Mesenchymal stem cell (in vitro differentiated cells and primary cell): ENCODE results near the gene MLF2.

Source experiments
- DNase-seq: peaks from one replicate; pipeline ENCODE4 v3.0.0-alpha.2; 2013
- H2AFZ ChIP-seq: one replicate; pipeline ENCODE4 v1.6.1; 2013; ENCODE audit warnings: low read depth, mild to moderate bottlenecking, control low read depth, inconsistent platforms, low read length, moderate library complexity
- H2AK5ac ChIP-seq: 2 replicates; pipeline ENCODE4 v1.6.1; 2013; ENCODE audit warnings: low read length, moderate library complexity, mild to moderate bottlenecking, inconsistent platforms; ENCODE audit not compliant: severe bottlenecking
- H2BK120ac ChIP-seq: one replicate; pipeline ENCODE4 v1.6.1; 2013; ENCODE audit warnings: low read depth, mild to moderate bottlenecking, inconsistent platforms, low read length, moderate library complexity
- H2BK12ac ChIP-seq, 2 experiments: one replicate each; pipeline ENCODE4 v1.6.1; 2013; ENCODE audit warnings: inconsistent platforms in 2 of 2, low read length in 2 of 2, mild to moderate bottlenecking in 2 of 2, moderate library complexity in 2 of 2, control low read depth in 1 of 2
- H2BK15ac ChIP-seq: one replicate; pipeline ENCODE4 v1.6.1; 2013; ENCODE audit warnings: mild to moderate bottlenecking, low read depth, inconsistent platforms; ENCODE audit not compliant: poor library complexity, severe bottlenecking
- H2BK5ac ChIP-seq: 2 replicates; pipeline ENCODE4 v1.6.1; 2013; ENCODE audit warnings: low read depth, mild to moderate bottlenecking, low read length, control low read depth, inconsistent platforms; ENCODE audit not compliant: poor library complexity, severe bottlenecking
- H3K14ac ChIP-seq, 2 experiments: one replicate each; pipeline ENCODE4 v1.6.1; 2013; ENCODE audit warnings: inconsistent platforms in 2 of 2, low read length in 2 of 2, control low read depth in 1 of 2, mild to moderate bottlenecking in 1 of 2, moderate library complexity in 1 of 2
- H3K18ac ChIP-seq, 2 experiments: one replicate each; pipeline ENCODE4 v1.6.1; 2013; ENCODE audit warnings: inconsistent platforms in 2 of 2, low read length in 2 of 2, control low read depth in 1 of 2, low read depth in 1 of 2, mild to moderate bottlenecking in 1 of 2
- H3K23ac ChIP-seq, 2 experiments: one replicate each; pipeline ENCODE4 v1.6.1; 2013; ENCODE audit warnings: inconsistent platforms in 2 of 2, low read length in 2 of 2, mild to moderate bottlenecking in 2 of 2, moderate library complexity in 2 of 2, control low read depth in 1 of 2
- H3K27ac ChIP-seq: 2 replicates; pipeline ENCODE4 v1.5.1; 2013; ENCODE audit warnings: mild to moderate bottlenecking, moderate library complexity, low read length, control low read depth, inconsistent platforms; ENCODE audit not compliant: poor library complexity, severe bottlenecking
- H3K27me3 ChIP-seq, 2 experiments: 2 replicates each; pipeline versions ENCODE4 v1.6.1 to v1.7.0; 2013; ENCODE audit warnings: low read length in 2 of 2, mild to moderate bottlenecking in 2 of 2, moderate library complexity in 2 of 2, control low read depth in 1 of 2, inconsistent platforms in 1 of 2; ENCODE audit not compliant: control insufficient read depth in 1 of 2, insufficient read depth in 1 of 2
- H3K36me3 ChIP-seq, 2 experiments: 2 replicates each; pipeline versions ENCODE4 v1.6.1 to v1.7.0; 2013; ENCODE audit warnings: low read length in 2 of 2, control low read depth in 1 of 2, inconsistent platforms in 1 of 2, low read depth in 1 of 2, mild to moderate bottlenecking in 1 of 2; ENCODE audit not compliant: insufficient read depth in 2 of 2, control insufficient read depth in 1 of 2
- H3K4ac ChIP-seq, 2 experiments: one replicate each; pipeline ENCODE4 v1.6.1; 2013; ENCODE audit warnings: inconsistent platforms in 2 of 2, low read length in 2 of 2, mild to moderate bottlenecking in 2 of 2, moderate library complexity in 2 of 2, control low read depth in 1 of 2, low read depth in 1 of 2
- H3K4me1 ChIP-seq: 2 replicates; pipeline ENCODE4 v1.6.1; 2013; ENCODE audit warnings: low read depth, low read length, control low read depth; ENCODE audit not compliant: control insufficient read depth, insufficient read depth
- H3K4me2 ChIP-seq: 2 replicates; pipeline ENCODE4 v1.6.1; 2013; ENCODE audit warnings: low read length, mild to moderate bottlenecking, inconsistent platforms; ENCODE audit not compliant: poor library complexity, severe bottlenecking
- H3K4me3 ChIP-seq, 2 experiments: 2 replicates each; pipeline versions ENCODE4 v1.5.1 to v1.7.0; 2013; ENCODE audit warnings: low read length in 2 of 2, mild to moderate bottlenecking in 2 of 2, control low read depth in 1 of 2, low read depth in 1 of 2; ENCODE audit not compliant: insufficient read depth in 1 of 2
- H3K79me1 ChIP-seq: replicated peaks from 2 replicates; pipeline ENCODE4 v1.6.1; 2013; ENCODE audit warnings: mild to moderate bottlenecking, control low read depth, low read length, inconsistent platforms; ENCODE audit not compliant: poor library complexity, severe bottlenecking
- H3K9ac ChIP-seq: 2 replicates; pipeline ENCODE4 v1.7.0; 2013; ENCODE audit warnings: mild to moderate bottlenecking, low read length, moderate library complexity
- H3K9me3 ChIP-seq: 2 replicates; pipeline ENCODE4 v1.7.0; 2013; ENCODE audit warnings: mild to moderate bottlenecking, low read length; ENCODE audit not compliant: control insufficient read depth
- H4K8ac ChIP-seq: one replicate; pipeline ENCODE4 v1.6.1; 2013; ENCODE audit warnings: inconsistent platforms, mild to moderate bottlenecking, low read length, moderate library complexity
- H4K91ac ChIP-seq: one replicate; pipeline ENCODE4 v1.6.1; 2013; ENCODE audit warnings: mild to moderate bottlenecking, low read length, inconsistent platforms
- WGBS: methylation state at CpG from one replicate; pipeline ENCODE4 v1.1.7; 2013; ENCODE audit warnings: mixed read lengths; 5-methylcytosine and 5-hydroxymethylcytosine counted together

MLF2 gene

DNA sequence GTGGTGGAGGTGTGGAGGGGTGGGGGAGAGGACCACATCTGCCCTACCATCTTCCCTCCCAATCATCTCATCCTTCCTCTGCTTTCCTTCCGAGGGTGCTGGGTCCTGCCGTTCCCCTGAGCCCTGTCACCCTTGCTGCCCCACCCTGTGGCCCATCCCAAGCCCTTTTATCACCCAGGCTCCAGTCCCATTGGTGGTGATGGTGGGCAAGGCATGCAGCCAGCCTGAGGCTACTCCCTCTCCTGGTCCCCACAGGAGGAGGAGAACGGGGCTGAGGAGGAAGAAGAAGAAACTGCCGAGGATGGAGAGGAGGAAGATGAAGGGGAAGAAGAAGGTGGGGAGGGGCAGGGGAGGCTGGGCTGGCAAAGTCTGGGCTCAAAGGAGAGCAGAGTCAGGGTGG, 16.7 kb upstream of the MLF2 start:
- 90% methylated on average over 2 of the region's 4 CpGs for WGBS
- H3K4me1 ChIP-seq: peaks cover 41% of the 10 kb centered on the region
- H2BK5ac ChIP-seq: no peak overlapping the region

GRCh38 chr12:6768990-6769389, 16.0 kb upstream of the MLF2 start:
- WGBS: 63% methylated on average over 3 of the region's 6 CpGs
- H3K27me3 ChIP-seq: peaks cover 11 to 12% of the 10 kb centered on the region in 2 experiments
- H3K36me3 ChIP-seq: peaks cover 18 to 36% of the 10 kb centered on the region in 2 experiments
- H2BK15ac ChIP-seq: no peak overlapping the region
- H4K8ac ChIP-seq: no peak overlapping the region
- H3K4me3 ChIP-seq: peak overlapping the region; percentile 82 to 84
- H3K27ac ChIP-seq: no peak overlapping the region
- H3K79me1 ChIP-seq: peaks cover 6% of the 10 kb centered on the region
- peaks cover 40% of the 10 kb centered on the region for H3K4me1 ChIP-seq
- H3K23ac ChIP-seq: no peak overlapping the region
- H3K4ac ChIP-seq: no peak overlapping the region
- peak overlapping the region; percentile 85 for H3K4me2 ChIP-seq
- peak overlapping the region; percentile 89 for H3K9ac ChIP-seq
- peak overlapping the region; percentile 44 for H2AK5ac ChIP-seq
- peak; percentile 41 for DNase-seq
- no peak overlapping the region for H3K14ac ChIP-seq
- no peaks in the 10 kb centered on the region for H3K9me3 ChIP-seq
- no peak overlapping the region for H2AFZ ChIP-seq
- no peak overlapping the region for H2BK12ac ChIP-seq
- no peak overlapping the region for H3K18ac ChIP-seq
- H4K91ac ChIP-seq: no peak overlapping the region
- no peak overlapping the region for H2BK5ac ChIP-seq
- H2BK120ac ChIP-seq: no peak overlapping the region

More for the DNA sequence above, 16.7 kb upstream of the MLF2 start:
- Histone ChIP-seq H3K4ac (no peak overlapping the region), H3K4me3 (no peak overlapping the region), H4K91ac (peak overlapping the region; percentile 10), H3K27me3 (peaks cover 15 to 18% of the 10 kb centered on the region in 2 experiments), H4K8ac (no peak overlapping the region), H3K14ac (no peak overlapping the region), H3K23ac (peak overlapping the region in 1 of 2 experiments; percentile 3), H2BK12ac (no peak overlapping the region), H2BK15ac (no peak overlapping the region), H2AFZ (no peak overlapping the region), H3K9ac (no peak overlapping the region), H3K18ac (no peak overlapping the region), H2AK5ac (no peak overlapping the region), H3K36me3 (peaks cover 18 to 38% of the 10 kb centered on the region in 2 experiments), H3K9me3 (no peaks in the 10 kb centered on the region), H2BK120ac (no peak overlapping the region), H3K79me1 (peaks cover 6% of the 10 kb centered on the region), H3K4me2 (no peak overlapping the region), H3K27ac (no peak overlapping the region)
- DNase-seq: no peak

DNA sequence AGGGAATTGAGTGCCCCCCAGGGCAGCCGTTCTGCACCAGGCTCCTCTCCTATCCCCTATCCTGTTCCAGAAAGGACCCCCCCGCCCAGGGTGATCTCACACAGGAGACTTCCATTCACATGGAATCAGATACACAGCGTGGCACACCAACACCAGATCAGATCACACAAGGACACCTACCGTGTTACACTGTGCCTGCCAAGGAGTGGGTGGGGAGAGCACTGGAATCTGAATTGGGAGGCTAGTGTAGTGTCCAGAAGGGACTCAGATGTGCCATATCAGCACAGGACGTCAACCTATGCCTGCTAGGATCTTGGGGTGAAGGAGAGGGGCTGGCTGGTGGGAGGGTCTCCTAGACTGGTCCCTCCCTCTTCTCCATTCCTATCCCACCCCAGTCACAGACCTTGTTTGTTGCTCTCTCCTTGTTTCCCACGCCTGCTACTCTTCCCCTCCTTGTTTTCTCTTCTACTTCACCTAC, 15.5 kb upstream of the MLF2 start:
- no peak overlapping the region for H2AFZ ChIP-seq

GRCh38 chr12:6767353-6768319, 14.7 kb upstream of the MLF2 start:
- Histone ChIP-seq H2BK5ac (no peak overlapping the region), H3K23ac (peak overlapping the region in 1 of 2 experiments; percentile 6), H3K4me1 (peaks cover 36% of the 10 kb centered on the region), H3K27me3 (peaks cover 0 to 2% of the 10 kb centered on the region in 2 experiments), H4K8ac (no peak overlapping the region), H4K91ac (peak overlapping the region; percentile 14), H3K18ac (peak overlapping the region; percentile 88 to 90), H3K9me3 (no peaks in the 10 kb centered on the region), H2BK12ac (peak overlapping the region in 1 of 2 experiments; percentile 23), H3K4me2 (peak overlapping the region; percentile 85), H3K4ac (peak overlapping the region; percentile 46 to 67), H3K9ac (peak overlapping the region; percentile 89), H3K36me3 (peaks cover 18 to 31% of the 10 kb centered on the region in 2 experiments), H3K79me1 (peaks cover 6% of the 10 kb centered on the region), H2BK15ac (peak overlapping the region; percentile 44), H2BK120ac (no peak overlapping the region), H3K27ac (peak overlapping the region; percentile 54), H2AK5ac (no peak overlapping the region), H3K14ac (peak overlapping the region in 1 of 2 experiments; percentile 92), H3K4me3 (peak overlapping the region; percentile 82 to 84), H2AFZ (no peak overlapping the region)
- DNase-seq: peak; percentile 63
- 2% methylated on average over 37 of the region's 44 CpGs for WGBS

More for the DNA sequence above, 15.5 kb upstream of the MLF2 start:
- peak overlapping the region; percentile 85 for H3K4me2 ChIP-seq
- H2BK120ac ChIP-seq: no peak overlapping the region
- DNase-seq: peak; percentile 15
- peaks cover 40% of the 10 kb centered on the region for H3K4me1 ChIP-seq
- H3K23ac ChIP-seq: peak overlapping the region; percentile 23 to 42
- peaks cover 6% of the 10 kb centered on the region for H3K79me1 ChIP-seq
- H3K18ac ChIP-seq: no peak overlapping the region
- H3K4ac ChIP-seq: peak overlapping the region in 1 of 2 experiments; percentile 15
- no peak overlapping the region for H2BK5ac ChIP-seq
- peaks cover 18 to 36% of the 10 kb centered on the region in 2 experiments for H3K36me3 ChIP-seq
- H3K14ac ChIP-seq: peak overlapping the region in 1 of 2 experiments; percentile 91
- no peaks in the 10 kb centered on the region for H3K9me3 ChIP-seq
- H2BK12ac ChIP-seq: peak overlapping the region in 1 of 2 experiments; percentile 18
- peaks cover 8 to 10% of the 10 kb centered on the region in 2 experiments for H3K27me3 ChIP-seq
- no peak overlapping the region for H2BK15ac ChIP-seq
- peak overlapping the region; percentile 82 to 84 for H3K4me3 ChIP-seq
- H3K9ac ChIP-seq: peak overlapping the region; percentile 89
- no peak overlapping the region for H3K27ac ChIP-seq
- 7% methylated on average over 2 of the region's 6 CpGs for WGBS
- peak overlapping the region; percentile 44 for H2AK5ac ChIP-seq
- H4K91ac ChIP-seq: no peak overlapping the region
- H4K8ac ChIP-seq: peak overlapping the region; percentile 51
